NCI-H82 treated with DMSO at 0.1 percent for 48 hours (cell line): ENCODE results near the gene RRP1.
"Not testable (repeated sequence)": the region's sequence is repeated elsewhere in the genome, so short reads cannot be mapped to it uniquely, and the experiment has no call there.

Experiments
- DNase-seq: peaks from one replicate; lab custom pipeline; 2025; ENCODE audit not compliant: unreplicated experiment; lab: John Stamatoyannopoulos, UW

The RRP1 gene

GRCh38 chr21:43835861-43836260 lies 46.5 kb downstream of the RRP1 start:
- no peak for DNase-seq

- no peak for DNase-seq
Observed at GRCh38 chr21:43836616-43837015, 47.2 kb downstream of the RRP1 start.

- DNase-seq: no peak
Observed at GRCh38 chr21:43840259-43840658, 50.9 kb downstream of the RRP1 start.

- no peak for DNase-seq
Observed at GRCh38 chr21:43842742-43843141, 53.4 kb downstream of the RRP1 start.

GRCh38 chr21:43844906-43845305 lies 55.5 kb downstream of the RRP1 start:
- not testable (repeated sequence) for DNase-seq

GRCh38 chr21:43845386-43845785 lies 56.0 kb downstream of the RRP1 start:
- no peak for DNase-seq

- no peak for DNase-seq
Observed at GRCh38 chr21:43846430-43846829, 57.1 kb downstream of the RRP1 start.

GRCh38 chr21:43847301-43847700 lies 57.9 kb downstream of the RRP1 start:
- peak; percentile 99 for DNase-seq

GRCh38 chr21:43848771-43849170 lies 59.4 kb downstream of the RRP1 start:
- no peak for DNase-seq

- DNase-seq: no peak
Observed at GRCh38 chr21:43849532-43850299, 60.3 kb downstream of the RRP1 start.

GRCh38 chr21:43850728-43851295 lies 61.4 kb downstream of the RRP1 start:
- no peak for DNase-seq

- DNase-seq: no peak
Observed at GRCh38 chr21:43851593-43851992, 62.2 kb downstream of the RRP1 start.

- DNase-seq: no peak
Observed at GRCh38 chr21:43853851-43854772, 64.7 kb downstream of the RRP1 start.
